ENCODE data around the gene ADAP2. TPM values are rescaled to one million over a fixed set of nuclear protein-coding genes. Genes with fewer than 3 reads are reported as not detected.
"Not testable (repeated sequence)": the region's sequence is repeated elsewhere in the genome, so short reads cannot be mapped to it uniquely, and the experiment has no call there.

Gene ADAP2
- total RNA-seq, 4 donors from 2014 or later = 10.6 to 20.9 (median 12.6) TPM

DNA sequence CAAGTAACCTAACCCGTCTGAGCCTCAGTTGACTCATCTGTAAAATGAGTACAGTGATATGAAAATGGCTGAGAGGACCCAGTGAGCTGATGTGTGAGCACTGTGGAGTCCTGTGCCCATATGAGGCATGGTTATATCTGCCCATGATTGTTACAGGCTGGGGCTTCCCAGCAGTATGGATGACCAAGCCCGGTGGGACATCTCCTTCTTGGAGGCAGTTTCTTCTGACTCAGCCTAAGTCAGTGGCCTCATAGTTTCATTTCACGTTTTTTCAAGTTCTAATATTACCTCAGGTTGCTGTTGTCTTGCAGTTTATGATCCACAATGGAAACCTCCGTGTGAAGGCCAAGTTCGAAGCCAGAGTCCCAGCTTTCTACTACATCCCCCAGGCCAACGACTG is 4.8 kb downstream of the ADAP2 start:
- Histone ChIP-seq H3K4me3 (no peak overlapping the region), H3K4me1 (peaks cover 0 to 14% (median 8%) of the 10 kb centered on the region in 3 donors), H3K27ac (no peak overlapping the region), H3K9me3 (no peaks in the 10 kb centered on the region), H3K27me3 (peaks cover 67% of the 10 kb centered on the region), H3K36me3 (no peaks in the 10 kb centered on the region)
- TF ChIP-seq CTCF (IDR thresholded peaks at IDR 0.05) (no peak), POLR2AphosphoS5 (IDR thresholded peaks at IDR 0.05) (no peak), EP300 (IDR thresholded peaks at IDR 0.05) (no peak), POLR2A (IDR thresholded peaks at IDR 0.05) (no peak)
- no peak for ATAC-seq
- 50 to 77% methylated on average over 2 to 5 of the region's 6 CpGs for WGBS, 2 donors (ENCODE audit: low coverage in 1 of 2)

- Histone ChIP-seq H3K9me3 (no peaks in the 10 kb centered on the region), H3K27ac (no peak overlapping the region), H3K4me3 (no peak overlapping the region), H3K4me1 (peaks cover 0 to 2% (median under 1%) of the 10 kb centered on the region in 3 donors), H3K36me3 (no peaks in the 10 kb centered on the region), H3K27me3 (peaks cover 54% of the 10 kb centered on the region)
- TF ChIP-seq EP300 (IDR thresholded peaks at IDR 0.05) (no peak), POLR2A (IDR thresholded peaks at IDR 0.05) (no peak), CTCF (IDR thresholded peaks at IDR 0.05) (no peak), POLR2AphosphoS5 (IDR thresholded peaks at IDR 0.05) (no peak)
- 93 to 100% methylated on average over 2 to 5 of the region's 5 CpGs for WGBS, 2 donors (ENCODE audit: low coverage in 1 of 2)
- no peak for ATAC-seq
These were observed 6.0 kb downstream of the ADAP2 start for GRCh38 chr17:30927756-30928155.

DNA sequence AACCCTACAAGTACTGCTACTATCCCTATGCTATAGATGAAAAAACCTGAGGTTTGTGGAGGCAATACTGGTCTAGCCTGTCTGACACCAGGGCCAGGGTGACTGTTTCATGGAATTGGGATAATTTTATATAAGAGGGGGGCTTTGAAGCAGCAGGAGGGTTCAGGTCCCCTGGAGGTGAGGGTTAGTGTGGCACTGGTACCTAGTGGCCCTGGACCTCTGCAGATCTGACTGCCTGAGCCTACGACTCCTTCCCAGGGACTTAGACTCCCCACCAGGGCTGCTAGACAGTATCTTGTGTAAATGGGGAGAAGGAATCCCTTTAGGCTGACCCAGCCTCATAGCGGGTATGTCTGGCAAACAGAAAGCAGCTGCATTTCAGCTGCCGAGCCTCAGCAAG is 6.8 kb downstream of the ADAP2 start:
- Histone ChIP-seq H3K9me3 (no peaks in the 10 kb centered on the region), H3K4me3 (no peak overlapping the region), H3K27ac (no peak overlapping the region), H3K27me3 (peaks cover 46% of the 10 kb centered on the region), H3K4me1 (no peaks in the 10 kb centered on the region), H3K36me3 (no peaks in the 10 kb centered on the region)
- TF ChIP-seq POLR2AphosphoS5 (IDR thresholded peaks at IDR 0.05) = no peak
- no peak for TF ChIP-seq POLR2A (IDR thresholded peaks at IDR 0.05)
- ATAC-seq = no peak
- 56% methylated on average over 3 of the region's 3 CpGs; no CpG with 5 or more reads in 1 of the 2 donors for WGBS, 2 donors (ENCODE audit: low coverage in 1 of 2)

- Histone ChIP-seq H3K4me3 (no peak overlapping the region), H3K9me3 (no peaks in the 10 kb centered on the region), H3K4me1 (no peaks in the 10 kb centered on the region), H3K27ac (no peak overlapping the region), H3K27me3 (peaks cover 40% of the 10 kb centered on the region), H3K36me3 (no peaks in the 10 kb centered on the region)
- 34 to 48% methylated on average over 5 of the region's 8 CpGs for WGBS, 2 donors (ENCODE audit: low coverage in 1 of 2)
- no peak for TF ChIP-seq POLR2A (IDR thresholded peaks at IDR 0.05)
- ATAC-seq = no peak
These were observed 7.4 kb downstream of the ADAP2 start for GRCh38 chr17:30929081-30929633.

GRCh38 chr17:30929861-30930260 is 8.1 kb downstream of the ADAP2 start:
- H3K9me3 ChIP-seq, H3K36me3 ChIP-seq, H3K4me1 ChIP-seq, H3K27ac ChIP-seq, H3K4me3 ChIP-seq, ATAC-seq: not testable (repeated sequence)
- WGBS, 2 donors (ENCODE audit: low coverage in 1 of 2) = 75 to 94% methylated on average over 2 to 3 of the region's 3 CpGs
- H3K27me3 ChIP-seq = peaks cover 35% of the 10 kb centered on the region

- TF ChIP-seq CTCF (IDR thresholded peaks at IDR 0.05) (no peak), POLR2A (IDR thresholded peaks at IDR 0.05) (no peak), POLR2AphosphoS5 (IDR thresholded peaks at IDR 0.05) (no peak), EP300 (IDR thresholded peaks at IDR 0.05) (no peak)
- H3K4me3 ChIP-seq = no peak overlapping the region
- no peak for ATAC-seq
- no peaks in the 10 kb centered on the region for H3K36me3 ChIP-seq
- H3K9me3 ChIP-seq = no peaks in the 10 kb centered on the region
- H3K4me1 ChIP-seq = no peaks in the 10 kb centered on the region
- H3K27me3 ChIP-seq = peaks cover 29% of the 10 kb centered on the region
- H3K27ac ChIP-seq = no peak overlapping the region
- whole genome bisulfite sequencing, 2 donors (ENCODE audit: low coverage in 1 of 2) = 86% methylated on average over 2 of the region's 3 CpGs; no CpG with 5 or more reads in 1 of the 2 donors
These were observed 8.8 kb downstream of the ADAP2 start for GRCh38 chr17:30930495-30930894.

GRCh38 chr17:30931582-30931981 is 9.8 kb downstream of the ADAP2 start:
- H3K27me3 ChIP-seq = peaks cover 18% of the 10 kb centered on the region
- H3K4me3 ChIP-seq, H3K27ac ChIP-seq, H3K9me3 ChIP-seq, H3K36me3 ChIP-seq, ATAC-seq, H3K4me1 ChIP-seq: not testable (repeated sequence)
- 85 to 100% methylated on average over 4 to 7 of the region's 8 CpGs for WGBS, 2 donors (ENCODE audit: low coverage in 1 of 2)
